Esophagus squamous epithelium (tissue), 4 donors: ENCODE measurements around the gene CCDC74A.

Source experiments
- CTCF ChIP-seq, 6 experiments: fragments of 450-650 bp in 4 of 6; fragments of 200-600 bp in 2 of 6; sonication (generic) in 2 of 6; IDR thresholded peaks; one replicate each; pipeline ENCODE4 v1.5.1; 2016 to 2019; ENCODE audit warnings: antibody characterized with exemption in 6 of 6, mild to moderate bottlenecking in 4 of 6, moderate library complexity in 4 of 6
- POLR2A ChIP-seq, 4 donors: fragments of 450-650 bp; IDR thresholded peaks; one replicate each; pipeline ENCODE4 v1.6.1; 2017; ENCODE audit warnings: antibody characterized with exemption in 4 of 4, mild to moderate bottlenecking in 4 of 4, moderate library complexity in 3 of 4

GRCh38 chr2:131520526-131520925 is 7.2 kb upstream of the CCDC74A start:
- TF ChIP-seq CTCF (IDR thresholded peaks at IDR 0.05) (no peak), POLR2A (IDR thresholded peaks at IDR 0.05) (no peak)
